Measurements from ENCODE around the gene RGL4.

Gene RGL4

GRCh38 chr22:23695141-23695540 is 4.3 kb downstream of the RGL4 start:
- in situ Hi-C loops (cut with MboI; ENCODE audit: low sequenced_read_pairs, unreplicated experiment), result no loop called here
- no peak for TF ChIP-seq CTCF (IDR thresholded peaks at IDR 0.05; ENCODE audit: borderline replicate concordance, control extremely low read depth, extremely low read depth, insufficient read depth, missing control alignments)
- no peak for DNase-seq (ENCODE audit: low spot score)

GRCh38 chr22:23695571-23696325 is 4.9 kb downstream of the RGL4 start:
- no peak for TF ChIP-seq CTCF (IDR thresholded peaks at IDR 0.05; ENCODE audit: borderline replicate concordance, control extremely low read depth, extremely low read depth, insufficient read depth, missing control alignments)
- peak; percentile 41 for DNase-seq (ENCODE audit: low spot score)
- in situ Hi-C loops (cut with MboI; ENCODE audit: low sequenced_read_pairs, unreplicated experiment), result no loop called here

- peak; percentile 92 for DNase-seq (ENCODE audit: low spot score)
- in situ Hi-C loops (cut with MboI; ENCODE audit: low sequenced_read_pairs, unreplicated experiment), result no loop called here
Measured at GRCh38 chr22:23696326-23696851, 5.6 kb downstream of the RGL4 start.

GRCh38 chr22:23697031-23697970 is 6.5 kb downstream of the RGL4 start:
- DNase-seq (ENCODE audit: low spot score), result no peak
- no peak for TF ChIP-seq CTCF (IDR thresholded peaks at IDR 0.05; ENCODE audit: borderline replicate concordance, control extremely low read depth, extremely low read depth, insufficient read depth, missing control alignments)
- in situ Hi-C loops (cut with MboI; ENCODE audit: low sequenced_read_pairs, unreplicated experiment), result no loop called here

More at GRCh38 chr22:23696326-23696851, 5.6 kb downstream of the RGL4 start:
- no peak for TF ChIP-seq CTCF (IDR thresholded peaks at IDR 0.05; ENCODE audit: borderline replicate concordance, control extremely low read depth, extremely low read depth, insufficient read depth, missing control alignments)

GRCh38 chr22:23698094-23698493 is 7.3 kb downstream of the RGL4 start:
- in situ Hi-C loops (cut with MboI; ENCODE audit: low sequenced_read_pairs, unreplicated experiment), result no loop called here
- DNase-seq (ENCODE audit: low spot score), result no peak
- TF ChIP-seq CTCF (IDR thresholded peaks at IDR 0.05; ENCODE audit: borderline replicate concordance, control extremely low read depth, extremely low read depth, insufficient read depth, missing control alignments), result no peak

GRCh38 chr22:23698673-23699235 is 7.9 kb downstream of the RGL4 start:
- TF ChIP-seq CTCF (IDR thresholded peaks at IDR 0.05; ENCODE audit: borderline replicate concordance, control extremely low read depth, extremely low read depth, insufficient read depth, missing control alignments), result no peak
- no peak for DNase-seq (ENCODE audit: low spot score)
- in situ Hi-C loops (cut with MboI; ENCODE audit: low sequenced_read_pairs, unreplicated experiment), result no loop called here

Measured in GM13976 (cell line).